Measurements from ENCODE around the gene EIF4EBP2.

The EIF4EBP2 gene

GRCh38 chr10:70378122-70378521, 25.8 kb upstream of the EIF4EBP2 start:
- no peak for DNase-seq (ENCODE audit: low spot score)

- DNase-seq (ENCODE audit: low spot score) = no peak
Measured at GRCh38 chr10:70379581-70380176, 24.3 kb upstream of the EIF4EBP2 start.

GRCh38 chr10:70380350-70381135, 23.4 kb upstream of the EIF4EBP2 start:
- DNase-seq (ENCODE audit: low spot score) = no peak

- DNase-seq (ENCODE audit: low spot score) = no peak
Measured at GRCh38 chr10:70381471-70382421, 22.2 kb upstream of the EIF4EBP2 start.

GRCh38 chr10:70391654-70392053, 12.3 kb upstream of the EIF4EBP2 start:
- no peak for DNase-seq (ENCODE audit: low spot score)

- no peak for DNase-seq (ENCODE audit: low spot score)
Measured at GRCh38 chr10:70396140-70396539, 7.8 kb upstream of the EIF4EBP2 start.

GRCh38 chr10:70399177-70399576, 4.8 kb upstream of the EIF4EBP2 start:
- DNase-seq (ENCODE audit: low spot score) = no peak

GRCh38 chr10:70403483-70404035, 386 bp upstream of the EIF4EBP2 start:
- DNase-seq (ENCODE audit: low spot score) = no peak

- no peak for DNase-seq (ENCODE audit: low spot score)
Measured at GRCh38 chr10:70404787-70405036, 767 bp downstream of the EIF4EBP2 start.

- DNase-seq (ENCODE audit: low spot score) = peak; percentile 18
Measured at GRCh38 chr10:70405037-70405824, 1.3 kb downstream of the EIF4EBP2 start.

GRCh38 chr10:70409772-70410171, 5.8 kb downstream of the EIF4EBP2 start:
- DNase-seq (ENCODE audit: low spot score) = no peak

GRCh38 chr10:70410608-70411007, 6.7 kb downstream of the EIF4EBP2 start:
- DNase-seq (ENCODE audit: low spot score) = no peak

- no peak for DNase-seq (ENCODE audit: low spot score)
Measured at GRCh38 chr10:70412356-70412755, 8.4 kb downstream of the EIF4EBP2 start.

GRCh38 chr10:70417568-70417967, 13.6 kb downstream of the EIF4EBP2 start:
- DNase-seq (ENCODE audit: low spot score) = no peak

GRCh38 chr10:70418229-70418628, 14.3 kb downstream of the EIF4EBP2 start:
- no peak for DNase-seq (ENCODE audit: low spot score)

GRCh38 chr10:70418713-70419112, 14.8 kb downstream of the EIF4EBP2 start:
- DNase-seq (ENCODE audit: low spot score) = no peak

- DNase-seq (ENCODE audit: low spot score) = no peak
Measured at GRCh38 chr10:70424320-70424719, 20.4 kb downstream of the EIF4EBP2 start.

- DNase-seq (ENCODE audit: low spot score) = no peak
Measured at GRCh38 chr10:70425096-70425495, 21.2 kb downstream of the EIF4EBP2 start.

GRCh38 chr10:70426823-70427222, 22.9 kb downstream of the EIF4EBP2 start:
- no peak for DNase-seq (ENCODE audit: low spot score)

GRCh38 chr10:70430493-70431445, 26.8 kb downstream of the EIF4EBP2 start:
- DNase-seq (ENCODE audit: low spot score) = no peak

GRCh38 chr10:70432101-70432500, 28.2 kb downstream of the EIF4EBP2 start:
- peak; percentile 79 for DNase-seq (ENCODE audit: low spot score)

Data from COLO829 (cell line).